Activated B cell treated with CpG ODN at 0.5 μM for 24 hours (primary cell): ENCODE data around the gene POLR3C. TPM values are rescaled to one million over a fixed set of nuclear protein-coding genes. Genes with fewer than 3 reads are reported as not detected.

Experiments used
- ATAC-seq: fragments of 200-7000 bp; cut with Tn5 transposase; one replicate; pipeline ENCODE4 v1.10.0; 2021; ENCODE audit warnings: low read depth, mild to moderate bottlenecking, moderate library complexity
- CTCF ChIA-PET: fragments of 350-600 bp; sonication (Branson Sonifier 250); formaldehyde crosslinking; loops from one replicate; lab custom pipeline; 2021; ENCODE audit warnings: antibody characterized with exemption; lab: Charles Lee
- POLR2A ChIA-PET: fragments of 350-600 bp; sonication (Branson Sonifier 250); formaldehyde crosslinking; loops from one replicate; lab custom pipeline; 2021; ENCODE audit warnings: antibody characterized with exemption; lab: Charles Lee
- DNase-seq: peaks from one replicate; pipeline ENCODE4 v3.0.0; 2022
- H3K27ac Mint-ChIP-seq: one replicate; pipeline ENCODE4 v1.8.0; 2020; ENCODE audit warnings: mixed read lengths
- H3K27me3 Mint-ChIP-seq: one replicate; pipeline ENCODE4 v1.8.0; 2021; ENCODE audit warnings: mixed read lengths
- H3K36me3 Mint-ChIP-seq: one replicate; pipeline ENCODE4 v1.8.0; 2021; ENCODE audit warnings: low read depth, mixed read lengths
- H3K4me1 Mint-ChIP-seq: one replicate; pipeline ENCODE4 v1.8.0; 2021; ENCODE audit warnings: mixed read lengths
- H3K4me3 Mint-ChIP-seq: one replicate; pipeline ENCODE4 v1.8.0; 2020; ENCODE audit warnings: mild to moderate bottlenecking, mixed read lengths
- H3K9me3 Mint-ChIP-seq: one replicate; pipeline ENCODE4 v1.8.0; 2020; ENCODE audit warnings: mixed read lengths
- CTCF ChIP-seq: fragments of 200-600 bp; IDR thresholded peaks from one replicate; pipeline ENCODE4 v1.8.0; 2022; ENCODE audit warnings: antibody characterized with exemption, mild to moderate bottlenecking
- intact Hi-C: fragments of 100-400 bp; cut with micrococcal nuclease; formaldehyde crosslinking; loops from one replicate; pipeline ENCODE4 v1.15.1; 2024
- total RNA-seq: library from RNA; stranded (reverse); gene quantifications from 2 replicates; pipeline ENCODE4 v1.2.3, GENCODE V29; 2022

POLR3C gene
- total RNA-seq, 1 donor from 2014 or later, result 51.2 TPM

GRCh38 chr1:145795257-145795881, 28.6 kb upstream of the POLR3C start:
- intact Hi-C loops, result no loop called here
- Mint-ChIP-seq H3K9me3 (peaks cover 22% of the 10 kb centered on the region), H3K27ac (no peak overlapping the region), H3K4me3 (no peak overlapping the region), H3K36me3 (peaks cover 70% of the 10 kb centered on the region), H3K27me3 (no peaks in the 10 kb centered on the region), H3K4me1 (no peaks in the 10 kb centered on the region)
- POLR2A ChIA-PET, result no interaction called here
- CTCF ChIA-PET, result no interaction called here
- no peak for ATAC-seq
- no peak for TF ChIP-seq CTCF
- DNase-seq, result no peak

GRCh38 chr1:145796753-145797152, 27.2 kb upstream of the POLR3C start:
- CTCF ChIA-PET, result no interaction called here
- TF ChIP-seq CTCF, result no peak
- no peak for DNase-seq
- Mint-ChIP-seq H3K9me3 (peaks cover 22% of the 10 kb centered on the region), H3K4me3 (no peak overlapping the region), H3K27ac (no peak overlapping the region), H3K36me3 (peaks cover 74% of the 10 kb centered on the region), H3K27me3 (no peaks in the 10 kb centered on the region), H3K4me1 (no peaks in the 10 kb centered on the region)
- POLR2A ChIA-PET, result no interaction called here
- intact Hi-C loops, result no loop called here
- ATAC-seq, result no peak

- Mint-ChIP-seq H3K36me3 (peaks cover 51% of the 10 kb centered on the region), H3K27ac (no peak overlapping the region), H3K4me1 (peaks cover 23% of the 10 kb centered on the region), H3K9me3 (peaks cover 22% of the 10 kb centered on the region), H3K27me3 (no peaks in the 10 kb centered on the region), H3K4me3 (no peak overlapping the region)
- no peak for DNase-seq
- ChIA-PET CTCF (no interaction called here), POLR2A (no interaction called here)
- TF ChIP-seq CTCF, result no peak
- intact Hi-C loops, result no loop called here
- no peak for ATAC-seq
Measured at GRCh38 chr1:145799806-145800205, 24.2 kb upstream of the POLR3C start.

GRCh38 chr1:145804235-145805045, 19.6 kb upstream of the POLR3C start:
- no peak for ATAC-seq
- no peaks in the 10 kb centered on the region for H3K27me3 Mint-ChIP-seq
- intact Hi-C loops, result no loop called here
- H3K4me1 Mint-ChIP-seq, result peaks cover 37% of the 10 kb centered on the region
- no peaks in the 10 kb centered on the region for H3K9me3 Mint-ChIP-seq
- no peak overlapping the region for H3K27ac Mint-ChIP-seq
- peaks cover 19% of the 10 kb centered on the region for H3K36me3 Mint-ChIP-seq
- no peak overlapping the region for H3K4me3 Mint-ChIP-seq
- no peak for DNase-seq
- POLR2A ChIA-PET, result no interaction called here
- no peak for TF ChIP-seq CTCF
- CTCF ChIA-PET, result no interaction called here

- ATAC-seq (no peak), DNase-seq (no peak)
- Mint-ChIP-seq H3K27ac (no peak overlapping the region), H3K9me3 (no peaks in the 10 kb centered on the region), H3K27me3 (no peaks in the 10 kb centered on the region), H3K36me3 (peaks cover 14% of the 10 kb centered on the region), H3K4me1 (peaks cover 37% of the 10 kb centered on the region), H3K4me3 (no peak overlapping the region)
- no peak for TF ChIP-seq CTCF
- intact Hi-C loops, result no loop called here
- CTCF ChIA-PET, result no interaction called here
- POLR2A ChIA-PET, result interaction anchor here (1.1 kb wide), 1 partner anchor 19 kb away, joined by 3 read pairs; the partner anchor contains the start of genes POLR3C and RNF115
Measured at GRCh38 chr1:145805057-145805456, 18.9 kb upstream of the POLR3C start.
